Stimulated activated naive CD8-positive, alpha-beta T cell treated with anti-CD3 and anti-CD28 coated beads, Interleukin-15, Interleukin-2, amounts not matched to agents 100 U/mL and 50 U/mL, for 24 hours (primary cell): Measurements from ENCODE around the gene RPUSD4.

Source experiments
- ATAC-seq: fragments of 150-1000 bp; cut with Tn5 transposase; one replicate; pipeline ENCODE4 v1.10.0; 2021
- DNase-seq: peaks from one replicate; pipeline ENCODE4 v3.0.0; 2021

RPUSD4 gene

GRCh38 chr11:126182787-126183445 is 28.5 kb downstream of the RPUSD4 start:
- DNase-seq (no peak), ATAC-seq (no peak)

DNA sequence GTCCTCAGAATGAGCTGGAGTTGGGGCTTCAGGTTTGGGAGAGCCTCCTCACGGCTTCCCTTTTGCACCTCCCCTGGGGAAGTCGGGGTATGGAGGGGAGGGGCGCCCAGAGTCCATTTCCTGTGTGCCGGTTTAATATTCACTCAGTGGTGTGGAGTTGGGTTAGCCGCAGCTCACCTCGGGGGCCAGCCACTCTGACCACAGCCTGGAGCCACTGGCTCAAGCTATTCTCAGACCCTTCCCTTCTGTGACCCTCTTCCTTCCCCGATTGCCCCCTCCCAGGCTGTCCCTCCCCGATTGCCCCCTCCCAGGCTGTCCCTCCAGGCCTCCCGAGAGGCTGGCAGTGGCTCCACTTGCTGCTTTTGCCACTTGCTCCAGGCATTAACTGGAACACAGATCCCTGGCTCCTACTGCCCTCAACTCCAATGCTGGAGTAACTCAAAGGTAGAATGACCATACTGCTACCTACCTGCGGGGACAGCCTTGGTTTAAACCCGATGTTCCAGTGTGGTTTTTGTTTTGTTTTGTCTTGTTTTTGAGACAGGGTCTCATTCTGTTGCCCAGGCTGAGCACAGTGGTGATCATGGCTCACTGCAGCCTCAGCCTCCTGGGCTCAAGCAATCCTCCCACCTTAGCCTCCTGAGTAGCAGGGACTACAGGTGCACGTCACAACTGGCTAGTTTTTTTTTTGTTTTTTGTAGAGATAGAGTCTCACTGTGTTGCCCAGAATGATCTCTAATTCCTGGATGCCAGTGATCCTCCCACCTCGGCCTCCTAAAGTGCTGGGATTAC is 29.3 kb downstream of the RPUSD4 start:
- DNase-seq (no peak), ATAC-seq (no peak)

- no peak for DNase-seq
- ATAC-seq, result no peak
Observed at GRCh38 chr11:126176853-126177470, 34.5 kb downstream of the RPUSD4 start.

GRCh38 chr11:126175393-126175792 is 36.1 kb downstream of the RPUSD4 start:
- DNase-seq (no peak), ATAC-seq (no peak)

DNA sequence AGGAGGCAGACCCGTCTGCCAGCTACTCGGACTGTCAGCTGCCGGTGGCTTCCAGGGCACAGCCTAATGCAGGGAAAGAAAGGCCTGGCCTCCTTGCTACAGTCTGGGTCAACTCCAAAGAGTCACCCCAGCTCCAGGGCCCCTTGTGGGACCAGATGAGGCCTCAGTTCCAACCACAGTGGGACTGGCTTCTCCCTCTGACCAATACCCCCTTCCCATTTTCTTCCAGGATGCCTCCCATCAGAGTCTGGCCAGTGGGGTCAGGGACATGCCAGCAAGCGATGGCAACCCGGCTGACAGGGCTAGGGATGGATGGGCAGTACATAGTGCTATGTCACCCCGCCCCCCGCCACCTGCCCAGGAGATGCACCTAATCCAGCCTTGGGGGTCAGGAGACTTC is 36.6 kb downstream of the RPUSD4 start:
- no peak for DNase-seq

DNA sequence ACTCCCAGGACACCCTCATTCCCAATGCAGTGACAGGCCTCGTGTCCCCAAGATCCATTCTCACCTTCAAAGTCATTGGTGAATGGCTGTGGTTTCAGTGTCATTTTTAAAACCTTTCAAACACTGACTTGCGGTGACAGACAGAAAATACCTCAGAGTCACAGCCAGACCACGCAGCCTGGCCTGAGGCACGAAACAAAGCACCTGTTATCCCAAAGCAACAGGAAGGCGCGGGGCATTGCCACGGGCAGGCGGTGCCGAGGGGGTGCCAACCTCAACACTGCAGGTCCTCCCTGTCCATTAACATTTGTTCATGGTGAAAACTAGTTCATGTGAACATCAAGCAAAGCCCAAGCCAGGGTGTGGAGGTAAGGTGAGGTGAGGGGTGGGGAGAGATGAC is 38.2 kb downstream of the RPUSD4 start:
- no peak for ATAC-seq
- DNase-seq, result no peak

More for the DNA sequence above, 36.6 kb downstream of the RPUSD4 start:
- ATAC-seq, result no peak

- no peak for DNase-seq
- no peak for ATAC-seq
Observed at GRCh38 chr11:126172596-126173038, 38.8 kb downstream of the RPUSD4 start.

GRCh38 chr11:126169291-126169690 is 42.2 kb downstream of the RPUSD4 start:
- no peak for DNase-seq
- ATAC-seq, result no peak

DNA sequence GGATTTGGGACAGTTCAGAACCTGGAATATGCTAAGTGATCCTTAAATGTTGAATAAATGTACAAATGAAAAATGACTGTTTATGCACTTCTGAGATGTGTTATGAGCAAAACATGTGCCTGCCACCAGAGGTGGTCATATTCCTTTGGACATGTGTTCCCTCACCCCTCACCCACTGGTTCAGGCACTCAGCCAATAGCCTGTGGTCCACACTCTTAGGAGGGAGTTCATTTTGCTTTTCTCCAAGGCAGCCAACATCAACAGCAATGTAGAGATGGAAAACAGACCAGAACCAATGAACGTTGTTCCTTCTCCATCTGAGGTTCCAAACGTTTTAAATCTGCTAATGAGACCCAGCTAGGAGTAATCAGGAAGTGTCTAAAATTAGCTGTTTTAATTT is 44.0 kb downstream of the RPUSD4 start:
- DNase-seq, result no peak

DNA sequence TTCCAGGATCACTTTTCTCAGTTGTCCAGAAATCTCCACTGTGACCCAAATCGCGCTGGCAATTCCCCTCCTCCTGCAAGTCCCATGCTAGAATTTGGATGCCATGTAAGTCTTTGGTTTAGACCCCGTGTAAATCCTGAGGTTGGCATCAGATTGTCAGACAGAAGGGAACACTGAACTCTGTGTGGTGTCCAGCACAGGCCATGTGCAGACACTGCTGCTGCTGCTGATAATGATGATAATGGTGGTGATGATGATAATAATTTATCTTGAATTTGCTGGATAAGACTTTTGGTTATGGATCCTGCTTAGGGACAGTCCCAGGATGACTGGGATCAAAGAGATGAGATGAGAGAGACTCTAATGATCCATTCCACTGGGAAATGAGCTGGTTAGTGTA is 45.0 kb downstream of the RPUSD4 start:
- ATAC-seq, result no peak
- no peak for DNase-seq

More for the DNA sequence above, 44.0 kb downstream of the RPUSD4 start:
- ATAC-seq, result no peak

GRCh38 chr11:126165757-126166156 is 45.7 kb downstream of the RPUSD4 start:
- no peak for ATAC-seq

GRCh38 chr11:126165311-126165720 is 46.1 kb downstream of the RPUSD4 start:
- DNase-seq (no peak), ATAC-seq (no peak)

More at GRCh38 chr11:126165757-126166156, 45.7 kb downstream of the RPUSD4 start:
- DNase-seq, result no peak

DNA sequence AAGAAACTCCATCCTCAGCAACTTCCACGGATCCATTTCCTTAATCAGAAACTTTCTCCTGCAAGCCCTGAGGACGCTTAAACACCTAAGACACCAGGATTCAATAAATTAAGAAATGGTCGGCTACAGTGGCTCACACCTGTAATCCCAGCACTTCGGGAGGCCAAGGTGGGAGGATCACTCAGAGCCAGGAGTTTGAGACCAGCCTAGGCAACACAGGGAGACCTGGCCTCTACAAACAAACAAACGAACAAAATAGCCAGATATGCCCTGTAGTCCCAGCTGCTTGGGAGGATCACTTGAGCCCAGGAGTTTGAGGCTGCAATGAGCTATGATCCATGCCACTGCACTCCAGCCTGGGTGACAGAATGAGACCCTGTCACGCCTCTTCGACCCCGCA is 46.7 kb downstream of the RPUSD4 start:
- DNase-seq (no peak), ATAC-seq (no peak)

DNA sequence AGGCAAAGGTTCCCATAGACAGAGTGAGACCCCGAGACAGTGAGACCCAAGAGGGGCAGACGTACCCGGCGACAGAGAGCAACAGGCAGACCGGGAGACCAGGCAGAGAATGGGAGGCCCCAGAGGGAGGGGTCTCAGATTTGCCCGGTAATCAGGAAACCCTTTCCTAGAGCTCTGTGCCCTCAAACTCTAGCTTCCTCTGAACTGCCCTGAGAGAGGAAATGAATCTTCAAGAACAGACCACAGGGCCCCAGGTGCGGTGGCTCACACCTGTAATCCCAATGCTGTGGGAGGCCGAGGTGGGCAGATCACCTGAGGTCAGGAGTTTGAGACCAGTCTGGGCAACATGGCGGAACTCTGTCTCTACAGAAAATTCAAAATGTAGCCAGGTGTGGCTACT is 47.7 kb downstream of the RPUSD4 start:
- ATAC-seq, result no peak

GRCh38 chr11:126163074-126163700 is 48.3 kb downstream of the RPUSD4 start:
- DNase-seq (no peak), ATAC-seq (no peak)

More for the DNA sequence above, 47.7 kb downstream of the RPUSD4 start:
- DNase-seq, result no peak

GRCh38 chr11:126162306-126163030 is 49.0 kb downstream of the RPUSD4 start:
- ATAC-seq (no peak), DNase-seq (no peak)

GRCh38 chr11:126161023-126161391 is 50.4 kb downstream of the RPUSD4 start:
- DNase-seq (no peak), ATAC-seq (no peak)

DNA sequence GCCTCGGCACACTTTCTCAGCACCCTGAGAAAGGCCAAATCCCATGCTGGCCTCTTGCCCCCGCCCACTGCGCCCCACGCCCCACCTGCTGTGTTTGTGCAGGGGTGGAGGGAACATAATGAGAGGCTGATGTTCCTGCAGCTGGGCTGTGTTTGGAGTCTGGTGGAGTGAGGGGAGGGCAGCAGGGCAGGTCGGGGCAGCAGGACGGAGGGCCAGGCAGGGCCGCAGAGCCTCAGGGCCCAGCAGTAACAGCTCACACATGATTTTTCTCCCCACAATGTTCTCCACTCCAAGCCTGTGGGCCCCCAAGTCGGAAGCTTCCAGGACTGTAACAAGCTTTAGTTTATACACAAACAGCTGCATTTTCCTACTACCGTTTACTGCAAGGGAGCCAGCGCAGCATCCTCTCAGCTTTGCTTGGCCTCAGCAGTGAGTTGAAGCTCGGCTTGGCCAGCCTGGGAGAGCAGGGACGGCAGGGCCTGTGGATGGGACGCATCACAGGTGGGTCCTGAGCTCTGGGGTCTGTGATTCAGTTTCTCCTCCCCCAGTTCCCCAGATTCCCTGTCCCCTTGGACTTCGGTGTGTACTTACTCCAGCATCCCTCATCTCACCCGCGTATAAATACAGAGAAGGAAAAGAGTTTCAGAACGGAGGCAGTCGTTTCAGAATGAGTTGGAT is 51.0 kb downstream of the RPUSD4 start:
- DNase-seq, result no peak
- no peak for ATAC-seq

DNA sequence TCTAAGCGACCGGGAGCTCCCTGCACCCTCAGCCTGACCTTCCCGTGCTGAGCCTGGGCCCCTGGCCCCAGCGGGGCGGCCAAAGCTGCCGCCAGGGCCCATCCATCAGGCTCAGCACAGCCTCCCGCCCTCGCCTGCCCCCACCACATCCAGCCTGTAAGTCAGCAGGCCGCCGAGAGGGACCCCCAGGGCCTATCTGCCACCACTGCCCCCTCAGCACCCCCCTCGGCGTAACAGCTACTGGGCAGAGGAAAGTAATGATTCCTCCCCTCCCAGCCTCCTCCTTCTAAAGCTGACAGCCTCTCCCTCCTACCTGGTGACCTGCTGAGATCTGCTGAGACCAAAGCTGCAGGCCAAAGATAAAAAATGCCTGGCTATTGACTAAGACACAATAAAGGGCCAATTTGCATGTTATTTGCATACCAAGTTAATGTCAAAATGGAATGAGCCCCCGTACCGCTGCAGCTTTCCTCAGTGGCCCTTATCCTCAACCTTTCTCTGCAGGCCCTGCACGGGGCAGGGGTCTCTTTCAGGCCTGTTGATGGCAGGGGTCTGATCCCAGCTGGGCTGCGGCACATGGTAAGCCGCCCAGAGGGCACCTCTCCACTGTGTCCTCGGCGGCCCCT is 51.6 kb downstream of the RPUSD4 start:
- DNase-seq (no peak), ATAC-seq (no peak)

- DNase-seq (no peak), ATAC-seq (no peak)
Observed at GRCh38 chr11:126158054-126158791, 53.2 kb downstream of the RPUSD4 start.
